Prostate gland (tissue), 2 donors: ENCODE results near the gene C1orf159. TPM values are rescaled to one million over a fixed set of nuclear protein-coding genes. Genes with fewer than 3 reads are reported as not detected.

Experiments used
- DNase-seq: peaks from one replicate; pipeline ENCODE4 v3.0.0-alpha.2; 2019; ENCODE audit warnings: low spot score
- H3K27ac ChIP-seq, 2 donors: fragments of 200-600 bp; sonication (generic); 2 replicates each; pipeline ENCODE4 v1.5.1; 2017 to 2019
- H3K27me3 ChIP-seq: fragments of 200-600 bp; sonication (generic); replicated peaks from 2 replicates; pipeline ENCODE4 v1.5.1; 2019; ENCODE audit not compliant: insufficient read depth
- H3K36me3 ChIP-seq, 2 donors: fragments of 200-600 bp; sonication (generic); 1 replicate in 1 of 2; 2 replicates in 1 of 2; pipeline versions ENCODE4 v1.5.1 to v1.8.1; 2017 to 2019
- H3K4me1 ChIP-seq: fragments of 200-600 bp; sonication (generic); replicated peaks from 2 replicates; pipeline ENCODE4 v1.5.1; 2019
- H3K4me3 ChIP-seq, 2 donors: fragments of 200-600 bp; sonication (generic); 2 replicates each; pipeline ENCODE4 v1.5.1; 2017 to 2019
- H3K9me3 ChIP-seq: fragments of 200-600 bp; sonication (generic); 2 replicates; pipeline ENCODE4 v1.5.1; 2017
- CTCF ChIP-seq, 4 experiments: fragments of 200-600 bp in 2 of 4; fragments of 450-650 bp in 2 of 4; sonication (generic) in 2 of 4; IDR thresholded peaks; 1 replicate in 3 of 4; 2 replicates in 1 of 4; pipeline ENCODE4 v1.5.1; 2016 to 2019; ENCODE audit warnings: antibody characterized with exemption in 4 of 4, mild to moderate bottlenecking in 2 of 4, moderate library complexity in 2 of 4
- POLR2A ChIP-seq: fragments of 450-650 bp; IDR thresholded peaks from one replicate; pipeline ENCODE4 v1.6.1; 2016; ENCODE audit warnings: antibody characterized with exemption, mild to moderate bottlenecking
- POLR2AphosphoS5 ChIP-seq: sonication (generic); formaldehyde crosslinking; IDR thresholded peaks from one replicate; pipeline ENCODE4 v1.6.1; 2017; ENCODE audit warnings: antibody characterized with exemption
- WGBS: methylation state at CpG from one replicate; pipeline ENCODE4 v1.1.5; 2018; 5-methylcytosine and 5-hydroxymethylcytosine counted together
- intact Hi-C: fragments of 100-400 bp; cut with DNase I; formaldehyde crosslinking; loops from one replicate; pipeline ENCODE4 v1.14.2; 2022
- total RNA-seq, 2 donors: library from RNA; depleted of rRNA; stranded (reverse); fragments of >200 nt; gene quantifications; one replicate each; pipeline ENCODE4 v1.1.0, GENCODE V29; 2016

C1orf159 gene
- total RNA-seq, 2 donors from 2014 or later: 20.0 to 26.4 TPM

- 70% methylated on average over 24 of the region's 24 CpGs for WGBS
- TF ChIP-seq CTCF (IDR thresholded peaks at IDR 0.05) (no peak), POLR2A (no peak), POLR2AphosphoS5 (no peak)
- H3K36me3 ChIP-seq: no peaks in the 10 kb centered on the region
- peaks cover 8% of the 10 kb centered on the region for H3K27me3 ChIP-seq
- no peak for DNase-seq
- H3K9me3 ChIP-seq: no peaks in the 10 kb centered on the region
- no peak overlapping the region for H3K4me3 ChIP-seq
- no peak overlapping the region for H3K27ac ChIP-seq
- intact Hi-C loops: loop anchor here (1.0 kb wide), 1 partner anchor 80 kb away; no protein-coding TSS in a partner anchor
- peaks cover 4% of the 10 kb centered on the region for H3K4me1 ChIP-seq
Observed at GRCh38 chr1:1063261-1063944, 52.5 kb downstream of the C1orf159 start.

- no peak for DNase-seq
- TF ChIP-seq POLR2AphosphoS5 (no peak), POLR2A (no peak), CTCF (IDR thresholded peaks at IDR 0.05) (no peak)
- 35% methylated on average over 29 of the region's 29 CpGs for WGBS
- peaks cover 9% of the 10 kb centered on the region for H3K27me3 ChIP-seq
- no peaks in the 10 kb centered on the region for H3K36me3 ChIP-seq
- H3K4me1 ChIP-seq: peaks cover 4% of the 10 kb centered on the region
- intact Hi-C loops: loop anchor here (1.0 kb wide), 1 partner anchor 79 kb away; no protein-coding TSS in a partner anchor
- H3K27ac ChIP-seq: no peak overlapping the region
- H3K9me3 ChIP-seq: no peaks in the 10 kb centered on the region
- H3K4me3 ChIP-seq: no peak overlapping the region
Observed at GRCh38 chr1:1062348-1063163, 53.3 kb downstream of the C1orf159 start.

- Histone ChIP-seq H3K4me3 (no peak overlapping the region), H3K9me3 (no peaks in the 10 kb centered on the region), H3K36me3 (no peaks in the 10 kb centered on the region), H3K27me3 (peaks cover 9% of the 10 kb centered on the region), H3K4me1 (peaks cover 4% of the 10 kb centered on the region), H3K27ac (no peak overlapping the region)
- TF ChIP-seq CTCF (IDR thresholded peaks at IDR 0.05) (no peak), POLR2AphosphoS5 (no peak), POLR2A (no peak)
- 51% methylated on average over 16 of the region's 18 CpGs for WGBS
- intact Hi-C loops: no loop called here
- DNase-seq: no peak
Observed at GRCh38 chr1:1061682-1062345, 54.1 kb downstream of the C1orf159 start.

GRCh38 chr1:1060281-1061000 lies 55.4 kb downstream of the C1orf159 start:
- no peaks in the 10 kb centered on the region for H3K9me3 ChIP-seq
- WGBS: 50% methylated on average over 38 of the region's 38 CpGs
- no peak overlapping the region for H3K27ac ChIP-seq
- no peak overlapping the region for H3K4me3 ChIP-seq
- H3K36me3 ChIP-seq: no peaks in the 10 kb centered on the region
- TF ChIP-seq CTCF (IDR thresholded peaks at IDR 0.05): no peak
- TF ChIP-seq POLR2A: no peak
- TF ChIP-seq POLR2AphosphoS5: no peak
- peaks cover 9% of the 10 kb centered on the region for H3K27me3 ChIP-seq
- intact Hi-C loops: no loop called here
- H3K4me1 ChIP-seq: peaks cover 4% of the 10 kb centered on the region
- no peak for DNase-seq
